Stimulated activated CD4-positive, alpha-beta T cell treated with anti-CD3 and anti-CD28 coated beads, Interleukin-4, amount 100 ng/mL, for 48 hours (primary cell): ENCODE results near the gene EHD4.

ENCODE experiments used
- DNase-seq, 2 donors: peaks; one replicate each; pipeline ENCODE4 v3.0.0-alpha.2; 2020; ENCODE audit warnings: low read depth in 2 of 2

The EHD4 gene

GRCh38 chr15:41919954-41920538 is 52.3 kb downstream of the EHD4 start:
- no peak for DNase-seq

- no peak for DNase-seq
Measured at GRCh38 chr15:41919201-41919820, 53.0 kb downstream of the EHD4 start.

GRCh38 chr15:41918506-41919126 is 53.7 kb downstream of the EHD4 start:
- no peak for DNase-seq

GRCh38 chr15:41917767-41918430 is 54.5 kb downstream of the EHD4 start:
- no peak for DNase-seq

GRCh38 chr15:41915255-41915994 is 56.9 kb downstream of the EHD4 start:
- no peak for DNase-seq

GRCh38 chr15:41914411-41914810 is 57.9 kb downstream of the EHD4 start:
- no peak for DNase-seq

GRCh38 chr15:41913256-41913655 is 59.1 kb downstream of the EHD4 start:
- no peak for DNase-seq

- no peak for DNase-seq
Measured at GRCh38 chr15:41911691-41912345, 60.5 kb downstream of the EHD4 start.

- DNase-seq: no peak
Measured at GRCh38 chr15:41908736-41909461, 63.5 kb downstream of the EHD4 start.

- no peak for DNase-seq
Measured at GRCh38 chr15:41907141-41907540, 65.2 kb downstream of the EHD4 start.

GRCh38 chr15:41906608-41907007 is 65.7 kb downstream of the EHD4 start:
- DNase-seq: no peak

- DNase-seq: no peak
Measured at GRCh38 chr15:41905036-41905793, 67.1 kb downstream of the EHD4 start.

- peak; percentile 51 to 58 for DNase-seq
Measured at GRCh38 chr15:41904541-41905005, 67.8 kb downstream of the EHD4 start.

GRCh38 chr15:41903782-41904181 is 68.6 kb downstream of the EHD4 start:
- DNase-seq: no peak

GRCh38 chr15:41901431-41901830 is 70.9 kb downstream of the EHD4 start:
- no peak for DNase-seq

- no peak for DNase-seq
Measured at GRCh38 chr15:41900526-41901380, 71.6 kb downstream of the EHD4 start.

GRCh38 chr15:41899854-41900442 is 72.4 kb downstream of the EHD4 start:
- DNase-seq: no peak

- DNase-seq: no peak
Measured at GRCh38 chr15:41897363-41897799, 75.0 kb downstream of the EHD4 start.

- no peak for DNase-seq
Measured at GRCh38 chr15:41896566-41896965, 75.8 kb downstream of the EHD4 start.
